Measurements from ENCODE around the gene DDT. TPM values are rescaled to one million over a fixed set of nuclear protein-coding genes. Genes with fewer than 3 reads are reported as not detected.

The DDT gene
- total RNA-seq = 127 and 135 TPM in 2 replicates

DNA sequence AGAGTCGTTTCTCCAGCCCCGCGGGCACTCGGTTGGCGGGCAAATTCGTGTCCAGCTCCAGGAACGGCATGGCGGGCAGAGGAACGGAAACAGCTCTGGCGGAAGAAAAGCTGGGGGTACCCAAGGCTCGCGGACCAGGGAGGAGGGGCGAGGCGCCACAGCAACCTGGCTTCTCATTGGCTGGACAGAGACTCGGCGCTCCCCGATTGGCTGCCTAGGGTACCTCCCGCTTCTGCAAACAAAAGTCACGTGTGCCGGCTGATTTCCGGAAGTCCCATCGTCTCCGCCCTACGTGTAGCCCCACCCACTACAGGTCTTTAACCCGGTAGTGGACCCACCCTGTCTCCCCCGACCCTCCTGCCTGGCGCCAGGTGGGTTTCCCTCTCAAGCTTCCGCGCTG, at the start of gene DDT:
Gene DDT, minus strand, starts transcription at position 97 of the 400 bp plus-strand sequence. Its CDS starts 27 bp downstream, at position 70.

DNA sequence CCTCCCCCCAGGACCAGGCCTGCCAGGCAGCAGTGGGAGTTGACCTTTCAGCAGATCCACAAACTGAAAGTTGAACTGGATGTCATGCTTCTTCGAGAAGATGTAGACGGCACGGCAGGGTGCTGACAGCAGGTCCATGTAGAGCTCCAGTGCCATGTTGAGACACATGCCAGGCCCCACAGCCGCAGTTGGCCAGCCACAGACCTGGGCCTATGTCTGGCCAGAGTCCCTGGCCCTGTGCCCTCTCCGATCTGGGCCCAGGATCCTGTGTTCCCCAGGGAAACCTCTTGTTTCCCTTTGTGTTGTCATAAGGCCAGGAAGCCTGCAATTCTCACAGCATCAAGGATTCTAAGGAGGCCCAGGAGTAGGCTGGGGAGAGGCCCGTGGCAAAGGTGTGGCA, 31.0 kb upstream of the DDT start, which contains the start of gene GSTT4:
Gene GSTT4, minus strand, starts transcription at position 253 of the 400 bp plus-strand sequence. Its CDS starts 97 bp downstream, at position 156.

DNA sequence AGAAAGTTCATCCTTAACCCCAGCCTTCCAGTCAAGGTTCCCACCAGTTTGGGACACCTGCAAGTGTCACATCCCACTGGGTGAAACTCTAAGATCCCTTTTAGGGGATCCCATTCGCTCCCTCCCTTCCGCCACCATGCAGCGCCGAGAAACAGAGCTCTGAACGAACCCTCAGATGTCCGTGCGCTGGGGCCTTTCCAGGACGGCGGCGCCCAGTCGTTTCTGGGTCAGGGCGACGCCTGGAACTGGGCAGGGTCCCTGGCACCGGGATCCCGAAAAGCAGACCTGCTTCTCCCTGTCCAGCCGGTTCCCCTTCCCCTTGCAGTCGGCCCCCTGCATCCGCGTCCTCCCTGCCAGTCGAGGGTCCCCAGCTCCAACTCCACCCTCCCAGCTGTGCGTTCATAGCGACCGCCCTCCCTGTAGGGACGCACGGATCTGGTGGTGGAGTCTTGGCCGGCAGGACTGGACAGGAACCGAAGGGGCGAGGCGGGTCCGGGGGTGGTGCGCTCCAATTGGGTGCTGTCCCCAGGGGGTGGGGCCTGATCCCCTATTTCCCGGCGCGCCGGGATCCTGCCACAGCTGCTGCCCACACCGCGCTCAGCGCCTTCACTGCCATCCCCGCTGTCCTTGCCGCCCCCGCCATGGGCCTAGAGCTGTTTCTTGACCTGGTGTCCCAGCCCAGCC, 5.5 kb upstream of the DDT start, which contains the start of gene GSTT2:
Gene GSTT2, plus strand, starts transcription at position 578 of the 684 bp plus-strand sequence.

DNA sequence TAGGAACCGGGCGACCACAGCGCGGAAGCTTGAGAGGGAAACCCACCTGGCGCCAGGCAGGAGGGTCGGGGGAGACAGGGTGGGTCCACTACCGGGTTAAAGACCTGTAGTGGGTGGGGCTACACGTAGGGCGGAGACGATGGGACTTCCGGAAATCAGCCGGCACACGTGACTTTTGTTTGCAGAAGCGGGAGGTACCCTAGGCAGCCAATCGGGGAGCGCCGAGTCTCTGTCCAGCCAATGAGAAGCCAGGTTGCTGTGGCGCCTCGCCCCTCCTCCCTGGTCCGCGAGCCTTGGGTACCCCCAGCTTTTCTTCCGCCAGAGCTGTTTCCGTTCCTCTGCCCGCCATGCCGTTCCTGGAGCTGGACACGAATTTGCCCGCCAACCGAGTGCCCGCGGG, 7.7 kb downstream of the DDT start, which contains the start of gene DDTL:
Gene DDTL, plus strand, starts transcription at position 321 of the 400 bp plus-strand sequence. Its CDS starts 27 bp downstream, at position 348.

DNA sequence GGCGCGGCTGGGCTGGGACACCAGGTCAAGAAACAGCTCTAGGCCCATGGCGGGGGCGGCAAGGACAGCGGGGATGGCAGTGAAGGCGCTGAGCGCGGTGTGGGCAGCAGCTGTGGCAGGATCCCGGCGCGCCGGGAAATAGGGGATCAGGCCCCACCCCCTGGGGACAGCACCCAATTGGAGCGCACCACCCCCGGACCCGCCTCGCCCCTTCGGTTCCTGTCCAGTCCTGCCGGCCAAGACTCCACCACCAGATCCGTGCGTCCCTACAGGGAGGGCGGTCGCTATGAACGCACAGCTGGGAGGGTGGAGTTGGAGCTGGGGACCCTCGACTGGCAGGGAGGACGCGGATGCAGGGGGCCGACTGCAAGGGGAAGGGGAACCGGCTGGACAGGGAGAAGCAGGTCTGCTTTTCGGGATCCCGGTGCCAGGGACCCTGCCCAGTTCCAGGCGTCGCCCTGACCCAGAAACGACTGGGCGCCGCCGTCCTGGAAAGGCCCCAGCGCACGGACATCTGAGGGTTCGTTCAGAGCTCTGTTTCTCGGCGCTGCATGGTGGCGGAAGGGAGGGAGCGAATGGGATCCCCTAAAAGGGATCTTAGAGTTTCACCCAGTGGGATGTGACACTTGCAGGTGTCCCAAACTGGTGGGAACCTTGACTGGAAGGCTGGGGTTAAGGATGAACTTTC, 13.0 kb downstream of the DDT start, which contains the start of gene GSTT2B:
Gene GSTT2B, minus strand, starts transcription at position 112 of the 688 bp plus-strand sequence. Its CDS starts 64 bp downstream, at position 48.

Other genes starting within 250 kb of the DDT start
- gene ZNF70, start 223.3 kb downstream of the DDT start, total RNA-seq = 3.1 and 4.0 TPM in 2 replicates
- gene VPREB3, start 220.0 kb downstream of the DDT start, total RNA-seq = not detected in 2 replicates
- gene C22orf15, start 211.5 kb downstream of the DDT start, total RNA-seq = 0.19 and 1.1 TPM in 2 replicates
- 3.7 and 6.7 TPM in 2 replicates for gene CHCHD10, start 206.5 kb downstream of the DDT start, total RNA-seq
- 3.5 and 8.7 TPM in 2 replicates for gene MMP11, start 201.6 kb downstream of the DDT start, total RNA-seq
- gene SMARCB1, start 187.5 kb downstream of the DDT start, total RNA-seq = 15.5 and 33.5 TPM in 2 replicates
- 0.56 and 1.3 TPM in 2 replicates for gene DERL3, start 135.4 kb downstream of the DDT start, total RNA-seq
- 10.7 and 13.5 TPM in 2 replicates for gene SLC2A11, start 116.6 kb downstream of the DDT start, total RNA-seq
- 323 and 339 TPM in 2 replicates for gene MIF, start 80.1 kb downstream of the DDT start, total RNA-seq
- gene GSTT2B, start 13.2 kb downstream of the DDT start, total RNA-seq = 0.85 and 4.2 TPM in 2 replicates
- under 0.01 TPM in 1 of 2 replicates, not detected in the other for gene DDTL, start 7.6 kb downstream of the DDT start, total RNA-seq
- gene GSTT2, start 5.7 kb upstream of the DDT start, total RNA-seq = 0.56 TPM in 1 of 2 replicates, not detected in the other
- gene GSTT4, start 31.0 kb upstream of the DDT start, total RNA-seq = not detected in 2 replicates
- 35.1 and 39.5 TPM in 2 replicates for gene CABIN1, start 36.9 kb upstream of the DDT start, total RNA-seq
- 7.9 and 20.9 TPM in 2 replicates for gene SUSD2, start 207.0 kb upstream of the DDT start, total RNA-seq

Data from regular cardiac myocyte (primary cell).